ENCODE measurements around the gene NLGN3.

The NLGN3 gene

DNA sequence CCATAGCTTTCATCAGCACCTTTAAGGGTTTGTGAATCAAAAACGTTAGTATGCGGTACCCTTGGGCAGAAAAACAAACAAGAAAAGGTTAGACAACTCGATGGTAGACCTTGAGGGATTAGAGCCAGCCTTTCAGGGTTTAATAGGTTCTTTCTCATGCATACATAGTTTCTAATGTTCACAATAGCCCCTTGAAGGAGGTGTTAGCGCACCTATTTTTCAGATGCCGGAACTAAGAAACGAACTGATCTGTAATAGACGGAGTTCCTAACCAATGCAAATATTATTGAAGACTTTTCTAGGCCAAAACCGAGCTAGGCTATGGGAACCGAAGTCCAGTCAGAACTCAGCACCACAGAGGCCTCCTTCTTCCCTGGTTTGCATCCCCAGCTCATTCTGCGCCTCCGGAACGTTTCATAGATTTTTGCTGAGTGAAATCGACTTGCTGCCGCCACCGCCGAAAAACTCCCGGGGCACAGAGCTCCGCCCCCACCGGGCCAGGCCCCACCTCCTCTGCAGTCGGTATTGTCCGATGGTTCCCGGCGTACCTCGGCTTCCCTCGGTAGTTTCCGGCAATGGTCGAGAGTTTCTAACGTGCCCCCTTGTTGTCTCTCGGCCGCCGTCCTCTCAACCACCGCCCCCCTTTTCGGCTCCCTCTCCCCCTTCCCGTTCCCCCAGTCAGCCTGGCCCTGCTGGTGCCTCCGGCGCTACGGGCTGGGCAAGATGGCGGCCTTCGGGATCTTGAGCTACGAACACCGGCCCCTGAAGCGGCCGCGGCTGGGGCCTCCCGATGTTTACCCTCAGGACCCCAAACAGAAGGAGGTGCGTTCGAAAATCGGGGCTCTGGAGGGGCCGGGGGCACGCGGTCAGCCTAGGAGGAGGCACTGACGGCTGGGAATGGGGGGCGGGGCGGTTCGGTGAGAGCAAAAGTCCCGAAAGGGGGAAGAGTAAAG, 26.3 kb upstream of the NLGN3 start, which contains the start of gene MED12:
MED12 (plus strand) TSS at position 565 of the 953 bp plus-strand sequence; CDS start at position 724, 159 bp downstream.
- peak; percentile 71 for DNase-seq (ENCODE audit: low spot score)

DNA sequence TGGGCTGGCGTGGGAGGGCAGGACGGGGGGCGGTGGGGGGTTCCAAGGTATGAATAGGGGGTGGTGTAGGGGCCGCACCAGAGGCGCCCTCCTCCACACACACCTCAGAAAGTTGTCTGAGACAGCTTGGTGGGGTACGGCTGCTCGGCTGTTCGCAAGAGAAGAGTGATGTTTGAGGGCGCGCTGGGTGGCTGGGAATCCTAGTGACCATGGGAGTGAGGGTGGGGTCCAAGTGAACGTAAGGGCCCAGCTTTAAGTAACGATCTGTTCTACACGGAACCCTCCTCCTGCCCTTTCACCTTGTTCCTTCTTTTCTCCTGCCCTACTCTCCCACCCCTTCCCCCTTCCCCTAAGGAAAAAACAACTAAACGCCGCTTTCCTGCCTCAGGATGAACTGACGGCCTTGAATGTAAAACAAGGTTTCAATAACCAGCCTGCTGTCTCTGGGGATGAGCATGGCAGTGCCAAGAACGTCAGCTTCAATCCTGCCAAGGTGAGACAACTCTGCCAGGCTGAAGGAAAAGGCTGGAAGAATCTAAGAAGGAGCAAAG, 25.6 kb upstream of the NLGN3 start:
- DNase-seq (ENCODE audit: low spot score): no peak

DNA sequence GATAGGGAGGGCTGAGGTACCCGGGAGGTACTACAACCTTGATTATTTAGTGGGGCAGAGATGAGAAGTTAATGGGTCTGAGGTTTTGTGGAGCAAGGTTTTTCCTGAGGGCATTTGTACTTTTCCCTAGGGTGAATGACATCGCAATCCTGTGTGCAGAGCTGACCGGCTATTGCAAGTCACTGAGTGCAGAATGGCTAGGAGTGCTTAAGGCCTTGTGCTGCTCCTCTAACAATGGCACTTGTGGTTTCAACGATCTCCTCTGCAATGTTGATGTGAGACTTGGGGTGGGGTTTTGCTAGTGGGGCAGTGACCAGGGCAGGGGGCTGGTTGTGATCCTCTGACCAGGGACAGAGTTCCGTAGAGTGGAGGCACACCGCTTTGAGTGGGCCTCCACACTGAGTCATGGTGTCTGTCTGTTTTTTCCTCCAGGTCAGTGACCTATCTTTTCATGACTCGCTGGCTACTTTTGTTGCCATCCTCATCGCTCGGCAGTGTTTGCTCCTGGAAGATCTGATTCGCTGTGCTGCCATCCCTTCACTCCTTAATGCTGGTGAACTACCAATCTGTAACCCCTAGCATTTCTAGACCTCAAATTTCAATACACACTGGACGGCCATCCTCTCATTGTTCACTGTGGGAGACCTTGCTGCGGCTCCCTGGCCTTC, 16.3 kb upstream of the NLGN3 start:
- no peak for DNase-seq (ENCODE audit: low spot score)

DNA sequence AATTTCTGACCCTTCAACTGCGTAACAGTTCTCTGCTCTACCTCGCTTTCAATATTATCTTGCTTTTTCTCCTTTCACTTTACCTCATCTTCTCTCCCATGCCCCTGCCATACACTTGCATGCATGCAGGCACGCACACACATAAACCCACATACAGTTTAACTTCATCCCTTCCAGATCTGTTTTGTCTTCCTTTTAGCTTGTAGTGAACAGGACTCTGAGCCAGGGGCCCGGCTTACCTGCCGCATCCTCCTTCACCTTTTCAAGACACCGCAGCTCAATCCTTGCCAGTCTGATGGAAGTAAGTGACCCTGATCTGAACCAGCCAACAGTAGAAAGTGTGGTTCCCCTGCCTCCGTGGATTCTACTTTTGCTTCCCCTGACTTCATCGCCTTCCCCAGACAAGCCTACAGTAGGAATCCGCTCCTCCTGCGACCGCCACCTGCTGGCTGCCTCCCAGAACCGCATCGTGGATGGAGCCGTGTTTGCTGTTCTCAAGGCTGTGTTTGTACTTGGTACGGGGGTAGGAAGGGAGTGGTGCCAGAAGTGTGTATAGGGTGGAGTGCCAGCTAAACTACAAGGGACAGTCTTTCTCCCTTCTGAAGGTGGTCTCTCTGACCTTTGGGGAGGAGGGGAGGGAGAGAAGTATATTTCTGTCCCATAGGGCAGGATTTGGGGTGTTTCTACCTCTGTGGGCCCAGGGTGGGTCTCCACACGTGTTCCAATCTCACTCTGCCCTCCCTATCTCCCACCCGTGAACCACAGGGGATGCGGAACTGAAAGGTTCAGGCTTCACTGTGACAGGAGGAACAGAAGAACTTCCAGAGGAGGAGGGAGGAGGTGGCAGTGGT, 15.5 kb upstream of the NLGN3 start:
- peak; percentile 55 for DNase-seq (ENCODE audit: low spot score)

DNA sequence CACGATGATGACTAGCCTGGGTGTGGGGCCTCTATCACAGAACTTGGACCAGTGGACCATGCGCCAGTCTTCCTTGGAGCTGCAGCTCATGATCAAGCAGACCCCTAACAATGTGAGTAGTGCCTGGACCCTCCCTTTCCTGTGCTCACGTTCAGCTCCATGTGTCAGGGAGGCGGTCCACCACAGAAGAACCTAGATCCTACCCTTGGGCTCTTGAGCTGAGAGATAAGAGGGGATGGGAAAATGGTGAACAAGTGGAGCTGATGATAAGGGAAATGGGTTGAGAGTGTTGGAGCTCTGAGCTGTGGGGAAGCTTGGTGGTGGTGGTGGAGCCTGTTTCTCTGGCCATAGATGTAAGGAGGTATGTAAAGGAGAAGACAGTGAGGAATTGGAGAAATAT, 13.1 kb upstream of the NLGN3 start:
- no peak for DNase-seq (ENCODE audit: low spot score)

DNA sequence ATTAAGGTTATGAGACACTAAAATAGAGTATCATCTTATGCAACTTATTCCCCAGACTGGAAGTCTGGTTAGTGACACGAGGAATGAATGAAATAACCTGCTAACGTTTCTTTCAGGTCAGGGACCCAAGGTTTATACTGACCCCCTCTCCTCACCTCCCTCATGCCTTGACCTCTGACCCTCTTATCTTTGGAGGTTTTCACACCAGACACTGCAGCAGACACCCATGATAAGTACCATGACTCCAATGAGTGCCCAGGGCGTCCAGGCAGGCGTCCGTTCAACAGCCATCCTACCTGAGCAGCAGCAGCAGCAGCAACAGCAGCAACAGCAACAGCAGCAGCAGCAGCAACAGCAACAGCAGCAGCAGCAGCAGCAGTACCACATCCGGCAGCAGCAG, 4.2 kb upstream of the NLGN3 start:
- DNase-seq (ENCODE audit: low spot score): no peak

DNA sequence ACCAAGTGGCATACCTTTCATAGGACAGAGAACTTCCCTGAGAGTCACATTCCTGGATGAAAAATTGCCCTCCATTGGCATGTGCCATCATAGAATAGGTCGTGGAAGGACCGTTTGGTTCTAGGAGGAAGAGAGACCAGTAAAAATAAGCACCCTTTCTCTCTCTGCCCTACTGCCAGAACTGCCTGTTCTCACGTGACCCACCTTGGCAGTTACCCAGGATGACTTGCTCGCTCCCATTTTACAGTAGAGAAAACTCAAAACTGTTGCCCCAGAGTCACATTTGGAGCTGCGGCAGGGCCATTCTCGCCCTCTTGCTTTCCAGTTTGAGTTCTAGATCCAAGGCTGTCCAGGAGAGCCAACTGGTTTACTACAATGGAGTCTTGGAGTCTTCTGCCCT, 1.1 kb upstream of the NLGN3 start:
- peak; percentile 63 for DNase-seq (ENCODE audit: low spot score)

DNA sequence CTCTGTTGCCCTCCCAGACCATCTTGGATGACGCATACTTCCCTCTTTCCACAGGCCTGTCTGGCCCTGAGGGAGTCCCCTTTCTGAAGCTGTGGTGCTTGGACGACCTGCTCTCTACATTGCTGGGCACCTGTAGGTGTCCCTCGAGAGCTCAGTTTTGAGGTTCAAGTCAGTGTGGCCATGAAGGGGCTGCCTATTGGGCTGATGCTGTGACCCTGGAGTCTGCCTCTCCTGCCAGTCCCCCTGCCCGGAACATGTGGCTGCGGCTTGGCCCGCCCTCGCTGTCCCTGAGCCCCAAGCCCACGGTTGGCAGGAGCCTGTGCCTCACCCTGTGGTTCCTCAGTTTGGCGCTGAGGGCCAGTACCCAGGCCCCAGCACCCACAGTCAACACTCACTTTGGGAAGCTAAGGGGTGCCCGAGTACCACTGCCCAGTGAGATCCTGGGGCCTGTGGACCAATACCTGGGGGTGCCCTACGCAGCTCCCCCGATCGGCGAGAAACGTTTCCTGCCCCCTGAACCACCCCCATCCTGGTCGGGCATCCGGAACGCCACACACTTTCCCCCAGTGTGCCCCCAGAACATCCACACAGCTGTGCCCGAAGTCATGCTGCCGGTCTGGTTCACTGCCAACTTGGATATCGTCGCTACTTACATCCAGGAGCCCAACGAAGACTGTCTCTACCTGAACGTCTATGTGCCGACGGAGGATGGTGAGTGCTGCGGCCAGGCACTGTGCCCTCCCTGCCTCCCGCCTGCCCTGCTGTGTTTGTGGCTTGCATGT, 3.0 kb downstream of the NLGN3 start:
- peak; percentile 39 for DNase-seq (ENCODE audit: low spot score)

DNA sequence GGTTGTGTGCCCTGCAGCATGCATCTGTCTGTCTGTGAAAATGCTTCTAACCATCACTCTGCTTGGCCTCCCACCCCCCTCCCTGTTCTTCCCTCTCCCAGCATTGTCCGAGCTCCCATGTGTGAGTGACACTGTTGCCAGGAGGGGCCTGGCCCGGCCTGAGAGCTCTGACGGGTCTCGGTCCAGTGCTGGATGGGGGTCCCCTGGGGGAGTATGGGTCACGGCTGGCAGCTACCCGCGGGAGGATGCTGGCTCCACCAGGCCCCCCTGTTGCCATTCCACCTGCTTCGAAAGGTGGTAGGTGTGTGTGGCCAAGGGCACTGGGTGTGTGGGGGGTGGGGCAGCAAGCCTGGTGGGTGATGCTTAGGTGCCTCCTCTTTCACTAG, 3.6 kb downstream of the NLGN3 start:
- no peak for DNase-seq (ENCODE audit: low spot score)

DNA sequence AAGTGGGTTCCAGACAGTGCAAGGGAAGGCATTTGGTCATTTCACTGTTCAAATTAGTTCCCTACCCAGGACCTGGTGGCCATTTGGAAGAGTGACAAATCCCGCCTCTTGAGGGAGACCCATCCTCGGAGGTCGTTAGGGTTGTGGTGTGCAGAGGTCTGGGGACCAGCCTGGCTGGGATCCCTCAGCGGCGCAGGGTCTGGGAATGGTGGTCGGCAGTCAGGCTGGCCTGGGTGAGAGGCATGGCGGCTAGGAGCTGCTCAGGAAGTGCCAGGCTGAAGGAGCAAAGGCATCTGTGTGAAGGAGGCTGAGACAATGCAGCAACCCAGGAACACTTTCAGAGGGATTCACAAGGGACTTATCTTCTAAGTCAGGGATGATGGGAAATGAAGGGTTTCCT, 6.7 kb downstream of the NLGN3 start:
- DNase-seq (ENCODE audit: low spot score): no peak

DNA sequence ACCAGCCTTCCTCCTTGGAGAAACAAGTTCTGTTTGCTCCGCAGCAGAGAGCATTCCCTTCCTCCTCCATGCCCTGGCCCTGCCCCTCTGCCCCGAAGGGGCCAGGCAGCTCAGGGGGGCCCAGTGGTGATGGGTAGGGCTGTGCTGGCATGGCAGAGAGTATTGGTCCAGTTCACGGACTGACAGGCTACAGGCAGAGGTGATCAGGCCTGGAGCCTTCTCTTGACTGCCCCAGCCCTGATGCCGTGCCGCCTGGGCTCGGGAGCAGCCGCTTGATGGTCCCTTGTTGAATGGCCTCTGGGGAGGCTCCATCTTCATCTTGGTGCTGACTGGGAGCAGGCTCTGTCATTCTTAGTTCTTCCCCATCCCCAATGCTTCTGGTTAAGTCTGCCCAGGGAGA, 9.6 kb downstream of the NLGN3 start:
- DNase-seq (ENCODE audit: low spot score): no peak

DNA sequence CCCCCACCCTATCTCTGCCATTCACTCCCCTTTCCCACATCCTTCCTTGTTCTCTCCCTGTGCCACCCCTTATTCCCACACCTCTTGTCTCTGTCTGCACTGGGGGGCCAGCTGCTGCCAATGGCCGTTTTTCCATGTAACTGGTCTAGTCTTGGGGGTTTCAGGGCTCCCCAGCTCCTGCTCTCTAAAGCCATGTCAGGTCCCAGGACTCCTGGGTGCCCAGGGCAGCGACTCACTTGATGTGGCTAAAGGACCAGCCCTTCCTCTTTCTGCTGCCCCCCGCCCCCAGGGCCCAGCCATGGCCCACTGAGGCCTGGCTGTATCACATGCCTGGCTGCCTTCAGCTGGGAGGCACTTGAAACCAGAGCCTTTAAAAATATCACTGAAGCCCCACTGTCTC, 10.0 kb downstream of the NLGN3 start:
- DNase-seq (ENCODE audit: low spot score): no peak

DNA sequence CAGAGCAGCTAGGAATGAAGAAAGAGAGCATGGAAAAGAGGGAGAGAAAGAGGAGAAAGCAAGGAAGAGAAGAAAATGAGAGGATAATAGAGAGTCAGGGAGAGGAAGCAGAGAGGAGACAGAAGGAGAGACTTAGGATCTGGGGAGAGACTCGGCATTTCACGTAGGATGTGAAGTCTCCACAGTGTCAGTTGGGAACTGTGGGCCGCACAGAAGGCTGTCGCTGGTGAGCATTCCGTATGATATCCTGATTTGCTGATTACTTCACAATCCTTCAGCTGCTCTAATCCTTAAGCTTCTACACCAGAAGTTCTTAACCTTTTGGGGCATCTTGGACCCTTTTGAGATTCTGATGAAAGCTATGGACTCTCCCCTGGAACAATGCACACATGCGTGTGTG, 14.0 kb downstream of the NLGN3 start:
- DNase-seq (ENCODE audit: low spot score): no peak

DNA sequence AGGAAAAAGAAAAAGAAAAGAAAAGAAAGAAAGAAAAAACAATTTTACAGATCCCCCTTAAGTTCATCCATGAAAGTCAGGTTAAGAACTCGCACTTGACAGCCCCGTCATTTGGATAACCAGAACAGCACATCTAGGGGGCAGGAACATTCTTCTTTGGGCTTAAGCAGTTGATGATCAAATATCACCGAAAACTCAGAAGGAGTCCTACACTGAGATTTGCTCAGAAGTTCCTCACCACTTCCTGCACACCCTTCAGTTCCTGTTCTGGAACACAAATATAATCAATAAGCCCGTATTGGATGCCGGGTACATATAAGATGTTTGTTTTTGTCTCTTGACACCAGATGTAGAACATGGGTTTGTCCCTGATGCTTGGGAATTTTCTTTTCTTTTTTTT, 14.7 kb downstream of the NLGN3 start:
- no peak for DNase-seq (ENCODE audit: low spot score)

DNA sequence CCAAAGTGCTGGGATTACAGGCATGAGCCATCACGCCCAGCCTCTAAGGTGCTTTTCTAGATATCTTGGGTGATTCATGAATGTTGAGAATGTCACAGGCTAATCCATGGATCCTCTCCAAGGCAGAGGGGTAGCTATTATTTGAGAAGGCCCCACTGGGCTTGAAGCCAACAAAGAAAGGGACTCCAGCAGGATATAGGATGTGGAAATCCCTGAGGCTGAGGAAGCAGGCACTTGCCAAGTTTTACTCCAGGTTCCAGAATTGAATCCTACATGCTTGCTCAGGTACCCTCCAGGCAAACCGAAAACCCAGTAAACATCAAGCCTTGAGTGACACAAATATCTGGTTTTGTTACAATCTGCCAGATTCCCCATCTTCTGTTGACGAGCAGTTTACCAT, 15.8 kb downstream of the NLGN3 start:
- DNase-seq (ENCODE audit: low spot score): no peak

DNA sequence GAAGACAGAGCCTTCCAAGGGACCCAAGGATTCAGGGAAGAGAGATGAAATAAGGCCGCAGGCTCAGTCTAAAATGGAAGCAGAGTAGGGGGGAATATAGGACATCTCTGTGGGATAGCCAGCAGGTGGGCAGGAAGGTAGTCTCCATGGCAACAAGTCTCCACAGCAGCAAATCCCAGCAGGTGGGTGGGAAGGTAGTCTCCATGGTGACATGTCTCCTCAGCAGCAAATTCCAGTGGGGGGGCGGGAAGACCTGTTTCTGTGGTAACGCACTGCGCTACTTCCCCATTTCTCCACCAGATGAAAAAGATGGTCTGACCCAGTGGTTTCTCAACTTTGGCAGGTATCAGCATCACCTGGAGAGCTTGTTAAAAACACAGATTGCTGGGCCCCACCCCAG, 18.3 kb downstream of the NLGN3 start:
- no peak for DNase-seq (ENCODE audit: low spot score)

DNA sequence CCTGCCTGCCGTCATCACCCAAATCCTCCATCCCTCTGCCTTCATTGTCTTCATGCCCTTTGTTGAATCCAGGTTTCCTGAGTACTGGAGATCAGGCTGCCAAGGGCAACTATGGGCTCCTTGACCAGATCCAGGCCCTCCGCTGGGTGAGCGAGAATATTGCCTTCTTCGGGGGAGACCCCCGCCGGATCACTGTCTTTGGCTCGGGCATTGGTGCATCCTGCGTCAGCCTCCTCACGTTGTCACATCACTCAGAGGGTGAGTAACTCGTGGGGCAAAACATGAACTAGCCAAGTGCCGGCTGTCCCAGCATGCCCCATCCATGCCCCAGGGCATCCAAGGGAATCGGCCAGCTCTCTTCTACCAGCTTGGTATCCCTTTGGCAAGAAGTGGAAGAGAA, 19.4 kb downstream of the NLGN3 start:
- DNase-seq (ENCODE audit: low spot score): no peak

DNA sequence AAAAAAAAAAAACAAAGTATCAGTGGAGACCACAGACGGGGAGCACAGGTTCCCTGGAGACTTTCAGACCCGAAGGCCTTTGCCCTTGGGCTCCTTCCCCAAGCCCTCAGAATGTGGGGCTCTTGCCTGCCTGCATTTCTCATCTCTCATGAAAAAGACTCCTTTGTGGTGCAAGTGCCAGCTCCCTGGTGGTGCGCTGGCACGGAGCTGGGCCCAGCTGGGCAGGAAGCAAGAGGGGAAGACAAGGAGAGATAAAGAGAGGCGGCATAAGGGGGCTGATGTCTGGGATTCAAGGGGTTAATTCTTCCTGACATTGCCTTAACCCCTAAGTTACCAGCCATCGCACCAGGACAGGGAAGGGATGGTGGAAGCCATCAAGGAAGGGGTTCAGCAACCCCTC, 21.8 kb downstream of the NLGN3 start:
- peak; percentile 69 for DNase-seq (ENCODE audit: low spot score)

DNA sequence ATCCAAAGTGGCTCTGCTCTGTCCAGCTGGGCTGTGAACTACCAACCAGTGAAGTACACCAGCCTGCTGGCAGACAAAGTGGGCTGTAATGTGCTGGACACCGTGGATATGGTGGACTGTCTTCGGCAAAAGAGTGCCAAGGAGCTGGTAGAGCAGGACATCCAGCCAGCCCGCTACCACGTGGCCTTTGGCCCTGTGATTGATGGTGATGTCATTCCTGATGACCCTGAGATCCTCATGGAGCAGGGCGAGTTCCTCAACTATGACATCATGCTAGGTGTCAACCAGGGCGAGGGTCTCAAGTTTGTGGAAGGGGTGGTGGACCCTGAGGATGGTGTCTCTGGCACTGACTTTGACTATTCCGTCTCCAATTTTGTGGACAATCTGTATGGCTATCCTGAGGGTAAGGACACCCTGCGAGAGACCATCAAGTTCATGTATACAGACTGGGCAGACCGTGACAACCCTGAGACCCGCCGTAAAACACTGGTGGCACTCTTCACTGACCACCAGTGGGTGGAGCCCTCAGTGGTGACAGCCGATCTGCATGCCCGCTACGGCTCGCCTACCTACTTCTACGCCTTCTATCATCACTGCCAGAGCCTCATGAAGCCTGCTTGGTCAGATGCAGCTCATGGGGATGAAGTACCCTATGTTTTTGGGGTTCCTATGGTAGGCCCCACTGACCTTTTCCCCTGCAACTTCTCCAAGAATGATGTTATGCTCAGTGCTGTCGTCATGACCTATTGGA, 22.6 kb downstream of the NLGN3 start:
- no peak for DNase-seq (ENCODE audit: low spot score)

DNA sequence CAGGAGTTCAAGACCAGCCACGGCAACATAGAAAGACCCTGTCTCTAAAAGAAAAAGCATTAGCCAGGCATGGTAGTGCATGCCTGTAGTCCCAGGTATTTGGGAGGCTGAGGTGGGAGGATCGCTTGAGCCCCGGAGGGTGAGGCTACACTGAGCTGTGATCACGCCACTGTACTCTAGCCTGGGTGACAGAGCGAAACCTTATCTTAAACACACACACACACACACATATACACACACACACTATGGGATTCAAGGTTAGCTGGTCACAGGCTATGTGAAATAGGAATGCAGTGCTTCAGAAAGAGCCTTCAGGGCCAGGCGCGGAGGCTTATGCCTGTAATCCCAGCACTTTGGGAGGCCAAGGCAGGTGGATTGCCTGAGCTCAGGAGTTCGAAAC, 23.5 kb downstream of the NLGN3 start:
- no peak for DNase-seq (ENCODE audit: low spot score)

DNA sequence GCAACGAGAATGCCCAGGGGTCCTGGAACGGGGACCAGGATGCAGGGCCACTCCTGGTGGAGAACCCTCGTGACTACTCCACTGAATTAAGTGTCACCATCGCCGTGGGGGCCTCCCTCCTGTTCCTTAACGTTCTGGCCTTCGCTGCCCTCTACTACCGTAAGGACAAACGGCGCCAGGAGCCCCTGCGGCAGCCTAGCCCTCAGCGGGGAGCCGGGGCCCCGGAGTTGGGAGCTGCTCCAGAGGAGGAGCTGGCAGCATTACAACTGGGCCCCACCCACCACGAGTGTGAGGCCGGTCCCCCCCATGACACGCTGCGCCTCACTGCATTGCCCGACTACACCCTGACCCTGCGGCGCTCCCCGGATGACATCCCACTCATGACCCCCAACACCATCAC, 24.9 kb downstream of the NLGN3 start:
- DNase-seq (ENCODE audit: low spot score): no peak

Data from pons (tissue), 1 donor.